Astrocyte (in vitro differentiated cells and primary cell): Measurements from ENCODE around the gene ABCA5. TPM values are rescaled to one million over a fixed set of nuclear protein-coding genes. Genes with fewer than 3 reads are reported as not detected.
A peak's percentile ranks its signal among the peaks of the same experiment; 100 is the strongest.

Source experiments
- DNase-seq: peaks from one replicate; pipeline ENCODE4 v3.0.0-alpha.2; 2010; ENCODE audit warnings: low read depth
- FAIRE-seq: peaks from 2 replicates; lab custom pipeline; 2011; peaks lifted over from hg19 to GRCh38; lab: Jason Lieb, UNC
- H2AFZ ChIP-seq: 2 replicates; pipeline ENCODE4 v1.6.0; 2012; ENCODE audit warnings: low read depth, low read length, inconsistent platforms
- H3K27ac ChIP-seq: 2 replicates; pipeline ENCODE4 v1.5.1; 2011; ENCODE audit warnings: low read depth, low read length, inconsistent platforms
- H3K27me3 ChIP-seq: 2 replicates; pipeline ENCODE4 v1.6.0; 2011; ENCODE audit warnings: low read length, inconsistent platforms; ENCODE audit not compliant: insufficient read depth
- H3K36me3 ChIP-seq: 2 replicates; pipeline ENCODE4 v1.5.1; 2011; ENCODE audit warnings: low read length, inconsistent platforms; ENCODE audit not compliant: insufficient read depth
- H3K4me1 ChIP-seq: 2 replicates; pipeline ENCODE4 v1.5.1; 2011; ENCODE audit warnings: low read length, inconsistent platforms; ENCODE audit not compliant: insufficient read depth
- H3K4me2 ChIP-seq: 2 replicates; pipeline ENCODE4 v1.6.0; 2012; ENCODE audit warnings: low read length, inconsistent platforms
- H3K4me3 ChIP-seq: 2 replicates; pipeline ENCODE4 v1.5.1; 2011; ENCODE audit warnings: low read depth, mild to moderate bottlenecking, low read length, inconsistent platforms; ENCODE audit not compliant: insufficient read depth
- H3K79me2 ChIP-seq: 2 replicates; pipeline ENCODE4 v1.6.0; 2012; ENCODE audit warnings: mild to moderate bottlenecking, low read length, inconsistent platforms; ENCODE audit not compliant: insufficient read depth
- H3K9ac ChIP-seq: 2 replicates; pipeline ENCODE4 v1.6.0; 2012; ENCODE audit warnings: mild to moderate bottlenecking, low read length, inconsistent platforms
- H3K9me3 ChIP-seq: 2 replicates; pipeline ENCODE4 v1.5.1; 2012; ENCODE audit warnings: low read depth, mild to moderate bottlenecking, low read length, inconsistent platforms; ENCODE audit not compliant: insufficient read depth
- H4K20me1 ChIP-seq: 2 replicates; pipeline ENCODE4 v1.6.0; 2012; ENCODE audit warnings: low read length, inconsistent platforms; ENCODE audit not compliant: insufficient read depth
- H3K27ac Mint-ChIP-seq: one replicate; pipeline ENCODE4 v1.8.0; 2021; ENCODE audit warnings: mild to moderate bottlenecking, mixed read lengths; ENCODE audit not compliant: unreplicated experiment
- H3K27me3 Mint-ChIP-seq: one replicate; pipeline ENCODE4 v1.8.0; 2021; ENCODE audit warnings: low read depth, mixed read lengths; ENCODE audit not compliant: unreplicated experiment
- H3K36me3 Mint-ChIP-seq: one replicate; pipeline ENCODE4 v1.8.0; 2021; ENCODE audit warnings: low read depth, mixed read lengths; ENCODE audit not compliant: unreplicated experiment
- H3K4me1 Mint-ChIP-seq: one replicate; pipeline ENCODE4 v1.8.0; 2021; ENCODE audit warnings: low read depth, mixed read lengths; ENCODE audit not compliant: unreplicated experiment
- H3K4me3 Mint-ChIP-seq: one replicate; pipeline ENCODE4 v1.8.0; 2021; ENCODE audit warnings: mild to moderate bottlenecking, moderate library complexity, mixed read lengths; ENCODE audit not compliant: unreplicated experiment
- H3K9me3 Mint-ChIP-seq: one replicate; pipeline ENCODE4 v1.8.0; 2021; ENCODE audit warnings: mild to moderate bottlenecking, mixed read lengths; ENCODE audit not compliant: unreplicated experiment
- CTCF ChIP-seq: IDR thresholded peaks from 2 replicates; pipeline ENCODE4 v1.5.1; 2011; ENCODE audit warnings: low read depth, mild to moderate bottlenecking, inconsistent platforms, low read length, moderate library complexity; ENCODE audit not compliant: insufficient read depth
- EZH2 ChIP-seq: IDR thresholded peaks from 2 replicates; pipeline ENCODE4 v1.6.1; 2012; ENCODE audit warnings: mild to moderate bottlenecking, low read length, inconsistent platforms; ENCODE audit not compliant: insufficient read depth
- total RNA-seq: library from RNA; stranded (reverse); gene quantifications from 2 replicates; pipeline ENCODE4 v1.2.1, GENCODE V29; 2021

ABCA5 gene
- total RNA-seq, 1 donor from 2014 or later: 2.6 TPM

DNA sequence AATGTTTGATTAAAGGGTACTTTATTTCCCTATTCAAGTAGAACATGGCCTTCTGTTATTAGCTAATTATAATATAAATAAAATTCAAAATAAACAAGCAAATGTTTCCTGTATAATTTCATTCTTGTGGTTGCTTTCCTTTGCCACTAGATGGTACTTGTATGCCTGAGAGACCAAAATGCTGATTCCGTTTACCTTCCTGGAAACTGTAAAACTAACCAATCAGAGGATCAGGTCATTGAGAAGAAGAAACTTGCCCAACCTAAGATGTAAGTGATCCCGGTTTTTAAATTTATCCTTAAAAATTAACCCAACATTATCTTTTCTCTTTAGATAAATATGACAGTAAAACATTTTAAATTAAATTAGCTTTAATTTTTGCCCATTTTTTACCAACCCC, 8.1 kb upstream of the ABCA5 start:
- TF ChIP-seq CTCF (peak; percentile 22), EZH2 (no peak)
- FAIRE-seq (no peak), DNase-seq (peak; percentile 35)
- Histone ChIP-seq H4K20me1 (no peaks in the 10 kb centered on the region), H3K36me3 (no peaks in the 10 kb centered on the region), H3K27ac (no peak overlapping the region), H3K4me2 (no peak overlapping the region), H3K79me2 (no peaks in the 10 kb centered on the region), H2AFZ (no peak overlapping the region), H3K9ac (no peak overlapping the region), H3K4me1 (no peaks in the 10 kb centered on the region), H3K27me3 (no peaks in the 10 kb centered on the region), H3K4me3 (no peak overlapping the region), H3K9me3 (no peaks in the 10 kb centered on the region)
- Mint-ChIP-seq H3K27ac (no peak overlapping the region), H3K36me3 (no peaks in the 10 kb centered on the region), H3K27me3 (peaks cover 4% of the 10 kb centered on the region), H3K4me3 (no peak overlapping the region), H3K9me3 (no peaks in the 10 kb centered on the region), H3K4me1 (no peaks in the 10 kb centered on the region)

DNA sequence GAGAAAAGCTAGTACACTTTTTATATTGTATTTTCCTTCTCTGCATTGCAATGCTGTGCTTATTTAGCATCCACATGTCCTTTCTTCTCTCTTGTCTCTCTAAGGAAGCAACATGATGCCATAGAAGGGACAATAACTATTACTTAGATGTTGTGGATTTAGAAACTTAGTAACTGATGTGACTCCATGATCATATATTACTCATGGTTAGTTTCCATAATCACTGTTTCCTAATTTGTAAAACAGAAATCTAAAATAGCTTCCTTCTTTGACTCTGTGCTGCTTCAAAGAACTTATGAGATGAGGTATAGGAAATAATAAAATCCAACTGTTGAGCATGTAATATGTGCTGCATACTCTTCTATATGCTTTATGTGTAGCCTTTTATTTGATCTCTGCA, 6.6 kb upstream of the ABCA5 start:
- no peaks in the 10 kb centered on the region for H3K36me3 ChIP-seq
- FAIRE-seq: no peak

More for the DNA sequence above, 6.6 kb upstream of the ABCA5 start:
- Mint-ChIP-seq H3K4me3 (no peak overlapping the region), H3K27me3 (peaks cover 4% of the 10 kb centered on the region), H3K27ac (no peak overlapping the region), H3K36me3 (no peaks in the 10 kb centered on the region), H3K4me1 (no peaks in the 10 kb centered on the region), H3K9me3 (no peaks in the 10 kb centered on the region)
- H3K27ac ChIP-seq: no peak overlapping the region
- DNase-seq: no peak
- H3K4me2 ChIP-seq: no peak overlapping the region
- no peaks in the 10 kb centered on the region for H3K4me1 ChIP-seq
- H3K9ac ChIP-seq: no peak overlapping the region
- no peaks in the 10 kb centered on the region for H3K79me2 ChIP-seq
- no peak overlapping the region for H2AFZ ChIP-seq
- TF ChIP-seq CTCF (no peak), EZH2 (no peak)
- H3K27me3 ChIP-seq: no peaks in the 10 kb centered on the region
- no peak overlapping the region for H3K4me3 ChIP-seq
- no peaks in the 10 kb centered on the region for H4K20me1 ChIP-seq
- H3K9me3 ChIP-seq: no peaks in the 10 kb centered on the region
